ENCODE measurements around the gene ZBTB18.

DNA sequence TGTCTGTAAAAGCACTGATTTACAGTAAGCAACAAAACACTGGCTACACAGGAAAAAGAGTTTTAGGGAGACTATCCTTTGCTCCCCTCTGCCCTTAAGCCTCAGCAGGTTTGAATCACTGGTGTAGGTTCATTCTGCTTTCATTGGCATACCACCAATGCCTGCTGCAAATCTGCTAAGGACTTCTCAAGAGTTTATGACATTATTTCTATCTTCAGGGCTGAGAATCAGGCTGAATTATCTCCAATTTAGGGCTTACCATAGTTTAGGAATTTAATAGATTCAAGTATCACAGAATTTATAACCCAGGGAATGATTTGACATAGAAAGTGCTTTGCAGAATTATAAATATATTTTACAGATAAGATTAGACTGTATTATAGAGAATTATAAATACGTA, 6.7 kb upstream of the ZBTB18 start:
- TF ChIP-seq, protein P1, sequence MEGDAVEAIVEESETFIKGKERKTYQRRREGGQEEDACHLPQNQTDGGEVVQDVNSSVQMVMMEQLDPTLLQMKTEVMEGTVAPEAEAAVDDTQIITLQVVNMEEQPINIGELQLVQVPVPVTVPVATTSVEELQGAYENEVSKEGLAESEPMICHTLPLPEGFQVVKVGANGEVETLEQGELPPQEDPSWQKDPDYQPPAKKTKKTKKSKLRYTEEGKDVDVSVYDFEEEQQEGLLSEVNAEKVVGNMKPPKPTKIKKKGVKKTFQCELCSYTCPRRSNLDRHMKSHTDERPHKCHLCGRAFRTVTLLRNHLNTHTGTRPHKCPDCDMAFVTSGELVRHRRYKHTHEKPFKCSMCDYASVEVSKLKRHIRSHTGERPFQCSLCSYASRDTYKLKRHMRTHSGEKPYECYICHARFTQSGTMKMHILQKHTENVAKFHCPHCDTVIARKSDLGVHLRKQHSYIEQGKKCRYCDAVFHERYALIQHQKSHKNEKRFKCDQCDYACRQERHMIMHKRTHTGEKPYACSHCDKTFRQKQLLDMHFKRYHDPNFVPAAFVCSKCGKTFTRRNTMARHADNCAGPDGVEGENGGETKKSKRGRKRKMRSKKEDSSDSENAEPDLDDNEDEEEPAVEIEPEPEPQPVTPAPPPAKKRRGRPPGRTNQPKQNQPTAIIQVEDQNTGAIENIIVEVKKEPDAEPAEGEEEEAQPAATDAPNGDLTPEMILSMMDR (conservative IDR thresholded peaks at IDR 0.05 in 1 of 2, IDR thresholded peaks at IDR 0.05 in 1 of 2; ENCODE audit: extremely low read depth in 1 of 2, insufficient read depth in 1 of 2, low read depth in 1 of 2, low read length in 2 of 2): no peak
- TF ChIP-seq EZH2 (IDR thresholded peaks at IDR 0.05; ENCODE audit: borderline replicate concordance, low read length): no peak

Data from mammary epithelial cell (primary cell).